ENCODE results near the gene BAHCC1. TPM values are rescaled to one million over a fixed set of nuclear protein-coding genes. Genes with fewer than 3 reads are reported as not detected.

The BAHCC1 gene
- total RNA-seq, 1 donor from 2014 or later, result 3.4 TPM

DNA sequence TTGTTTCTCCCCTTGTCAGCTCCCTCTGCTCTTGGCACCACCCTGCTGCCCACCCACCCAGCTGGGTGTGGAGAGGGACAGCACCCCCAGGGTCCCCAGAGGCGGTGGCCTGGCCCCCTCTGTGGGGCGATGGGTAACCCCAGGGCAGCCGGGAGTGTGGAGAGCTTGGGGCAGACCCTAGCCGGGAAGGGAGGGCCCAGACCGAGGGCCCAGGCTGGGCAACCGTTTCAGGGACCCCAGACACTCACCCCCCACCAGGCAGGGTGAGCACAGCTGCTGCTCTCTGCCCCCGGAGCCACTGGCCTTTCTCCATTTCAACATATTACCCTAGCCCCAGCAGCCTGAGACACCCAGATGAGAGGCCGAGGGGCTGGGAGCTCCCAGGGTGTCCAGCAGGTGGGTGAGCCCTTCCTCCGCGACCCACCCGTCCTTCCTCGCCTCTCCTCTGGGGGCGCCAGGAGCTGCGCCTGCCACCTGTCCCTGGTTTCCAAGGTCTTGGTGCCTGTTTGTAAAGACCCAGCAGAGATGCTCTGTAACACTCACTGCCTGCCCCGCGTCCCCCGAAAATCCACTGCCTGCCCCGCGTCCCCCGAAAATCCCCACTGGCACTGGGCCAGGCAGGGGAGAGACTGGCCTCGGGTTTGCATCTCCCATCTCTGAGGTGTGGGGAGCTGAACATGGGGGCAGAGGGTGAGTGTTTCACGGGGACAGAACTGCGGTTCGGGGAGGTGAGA lies 45.4 kb downstream of the BAHCC1 start:
- Histone ChIP-seq H3K27ac (no peak overlapping the region), H3K4me2 (no peak overlapping the region), H3K9me3 (ENCODE audit: low read depth) (no peaks in the 10 kb centered on the region), H3K4me3 (no peak overlapping the region), H4K20me1 (ENCODE audit: low read depth) (peaks cover 38% of the 10 kb centered on the region), H3F3A (ENCODE audit: low read depth) (peaks cover 5% of the 10 kb centered on the region), H3K79me2 (ENCODE audit: low read depth) (no peaks in the 10 kb centered on the region), H3K4me1 (peaks cover 25% of the 10 kb centered on the region), H3K9ac (no peak overlapping the region), H2AFZ (replicated peaks) (no peak overlapping the region), H3K36me3 (no peaks in the 10 kb centered on the region), H3K27me3 (no peaks in the 10 kb centered on the region)
- peak; percentile 80 for DNase-seq (ENCODE audit: low spot score)
- no peaks in the 10 kb centered on the region for H3K36me3 Mint-ChIP-seq
- peaks cover 10% of the 10 kb centered on the region for H3K4me1 Mint-ChIP-seq
- H3K4me3 Mint-ChIP-seq, result no peak overlapping the region
- peak; percentile 73 for TF ChIP-seq CTCF (IDR thresholded peaks at IDR 0.05)
- no peak for TF ChIP-seq EZH2phosphoT487 (IDR thresholded peaks at IDR 0.05)
- TF ChIP-seq EZH2 (IDR thresholded peaks at IDR 0.05), result no peak
- no peaks in the 10 kb centered on the region for H3K9me3 Mint-ChIP-seq
- H3K27me3 Mint-ChIP-seq (ENCODE audit: insufficient read depth, low read depth), result no peaks in the 10 kb centered on the region
- H3K27ac Mint-ChIP-seq, result no peak overlapping the region

DNA sequence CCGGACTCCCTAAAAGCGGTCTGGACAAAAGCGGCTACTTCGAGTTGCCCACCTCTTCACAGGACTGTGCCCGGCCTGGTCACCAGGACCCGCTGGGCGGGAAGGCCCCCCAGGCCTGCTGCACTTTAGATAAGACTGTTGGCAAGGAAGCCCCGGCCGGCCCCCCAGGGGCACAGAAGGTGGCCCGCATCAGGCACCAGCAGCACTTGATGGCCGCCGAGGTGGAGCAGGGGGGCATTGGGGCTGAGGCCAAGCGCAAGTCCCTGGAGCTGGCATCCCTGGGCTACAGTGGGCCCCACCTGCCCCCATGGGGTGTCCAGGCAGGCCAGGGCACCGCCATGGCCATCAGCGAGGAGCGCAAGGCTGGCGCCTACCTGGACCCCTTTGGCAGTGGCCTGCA lies 47.5 kb downstream of the BAHCC1 start:
- H4K20me1 ChIP-seq (ENCODE audit: low read depth), result peaks cover 17% of the 10 kb centered on the region
- no peaks in the 10 kb centered on the region for H3F3A ChIP-seq (ENCODE audit: low read depth)
- no peaks in the 10 kb centered on the region for H3K36me3 ChIP-seq
- Mint-ChIP-seq H3K36me3 (peaks cover 6% of the 10 kb centered on the region), H3K27me3 (ENCODE audit: insufficient read depth, low read depth) (no peaks in the 10 kb centered on the region), H3K9me3 (no peaks in the 10 kb centered on the region), H3K4me3 (no peak overlapping the region), H3K27ac (no peak overlapping the region), H3K4me1 (peaks cover 8% of the 10 kb centered on the region)
- DNase-seq (ENCODE audit: low spot score), result no peak
- H3K4me1 ChIP-seq, result peaks cover 7% of the 10 kb centered on the region
- H3K27me3 ChIP-seq, result no peaks in the 10 kb centered on the region
- no peak overlapping the region for H3K9ac ChIP-seq
- no peak overlapping the region for H3K27ac ChIP-seq
- no peaks in the 10 kb centered on the region for H3K79me2 ChIP-seq (ENCODE audit: low read depth)
- no peak for TF ChIP-seq EZH2phosphoT487 (IDR thresholded peaks at IDR 0.05)
- no peak for TF ChIP-seq CTCF (IDR thresholded peaks at IDR 0.05)
- no peak for TF ChIP-seq EZH2 (IDR thresholded peaks at IDR 0.05)
- H3K9me3 ChIP-seq (ENCODE audit: low read depth), result no peaks in the 10 kb centered on the region
- H2AFZ ChIP-seq (replicated peaks), result no peak overlapping the region
- H3K4me2 ChIP-seq, result no peak overlapping the region
- H3K4me3 ChIP-seq, result no peak overlapping the region

DNA sequence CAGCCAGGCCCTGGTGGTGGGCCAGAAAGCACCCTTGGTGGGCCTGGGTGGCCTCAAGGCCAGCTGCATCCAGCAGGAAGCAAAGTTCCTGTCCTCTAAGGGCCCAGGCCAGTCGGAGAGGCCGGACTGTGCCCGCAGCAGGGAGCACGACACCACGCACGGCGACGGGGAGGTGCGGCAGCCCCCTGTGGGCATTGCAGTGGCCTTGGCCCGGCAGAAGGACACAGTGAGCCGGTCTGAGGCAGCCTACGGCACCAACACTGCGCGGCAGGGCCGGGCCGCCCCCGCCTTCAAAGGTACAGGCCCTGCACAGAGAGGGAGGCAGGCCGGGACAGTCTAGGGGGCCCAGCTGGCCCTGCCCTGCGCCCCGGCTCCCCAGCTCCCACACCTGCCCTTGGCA lies 48.0 kb downstream of the BAHCC1 start:
- Histone ChIP-seq H4K20me1 (ENCODE audit: low read depth) (peaks cover 14% of the 10 kb centered on the region), H3K9ac (no peak overlapping the region), H3K27me3 (no peaks in the 10 kb centered on the region), H3K9me3 (ENCODE audit: low read depth) (no peaks in the 10 kb centered on the region), H3K27ac (no peak overlapping the region), H3K36me3 (no peaks in the 10 kb centered on the region), H3K79me2 (ENCODE audit: low read depth) (no peaks in the 10 kb centered on the region), H2AFZ (replicated peaks) (no peak overlapping the region), H3K4me3 (no peak overlapping the region), H3K4me2 (no peak overlapping the region), H3K4me1 (peaks cover 7% of the 10 kb centered on the region), H3F3A (ENCODE audit: low read depth) (no peaks in the 10 kb centered on the region)
- DNase-seq (ENCODE audit: low spot score), result no peak
- Mint-ChIP-seq H3K27ac (no peak overlapping the region), H3K4me1 (peaks cover 4% of the 10 kb centered on the region), H3K36me3 (peaks cover 6% of the 10 kb centered on the region), H3K9me3 (no peaks in the 10 kb centered on the region), H3K4me3 (no peak overlapping the region), H3K27me3 (ENCODE audit: insufficient read depth, low read depth) (no peaks in the 10 kb centered on the region)
- TF ChIP-seq EZH2phosphoT487 (IDR thresholded peaks at IDR 0.05), result no peak
- no peak for TF ChIP-seq CTCF (IDR thresholded peaks at IDR 0.05)

All from neural progenitor cell (in vitro differentiated cells).